ENCODE data around the gene ADAM12.

ADAM12 gene

GRCh38 chr10:126372396-126372795 lies 15.9 kb downstream of the ADAM12 start:
- DNase-seq (ENCODE audit: extremely low read depth, low read depth) = no peak
- TF ChIP-seq, protein P1, sequence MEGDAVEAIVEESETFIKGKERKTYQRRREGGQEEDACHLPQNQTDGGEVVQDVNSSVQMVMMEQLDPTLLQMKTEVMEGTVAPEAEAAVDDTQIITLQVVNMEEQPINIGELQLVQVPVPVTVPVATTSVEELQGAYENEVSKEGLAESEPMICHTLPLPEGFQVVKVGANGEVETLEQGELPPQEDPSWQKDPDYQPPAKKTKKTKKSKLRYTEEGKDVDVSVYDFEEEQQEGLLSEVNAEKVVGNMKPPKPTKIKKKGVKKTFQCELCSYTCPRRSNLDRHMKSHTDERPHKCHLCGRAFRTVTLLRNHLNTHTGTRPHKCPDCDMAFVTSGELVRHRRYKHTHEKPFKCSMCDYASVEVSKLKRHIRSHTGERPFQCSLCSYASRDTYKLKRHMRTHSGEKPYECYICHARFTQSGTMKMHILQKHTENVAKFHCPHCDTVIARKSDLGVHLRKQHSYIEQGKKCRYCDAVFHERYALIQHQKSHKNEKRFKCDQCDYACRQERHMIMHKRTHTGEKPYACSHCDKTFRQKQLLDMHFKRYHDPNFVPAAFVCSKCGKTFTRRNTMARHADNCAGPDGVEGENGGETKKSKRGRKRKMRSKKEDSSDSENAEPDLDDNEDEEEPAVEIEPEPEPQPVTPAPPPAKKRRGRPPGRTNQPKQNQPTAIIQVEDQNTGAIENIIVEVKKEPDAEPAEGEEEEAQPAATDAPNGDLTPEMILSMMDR (IDR thresholded peaks at IDR 0.05; ENCODE audit: low read depth, low read length) = no peak

DNA sequence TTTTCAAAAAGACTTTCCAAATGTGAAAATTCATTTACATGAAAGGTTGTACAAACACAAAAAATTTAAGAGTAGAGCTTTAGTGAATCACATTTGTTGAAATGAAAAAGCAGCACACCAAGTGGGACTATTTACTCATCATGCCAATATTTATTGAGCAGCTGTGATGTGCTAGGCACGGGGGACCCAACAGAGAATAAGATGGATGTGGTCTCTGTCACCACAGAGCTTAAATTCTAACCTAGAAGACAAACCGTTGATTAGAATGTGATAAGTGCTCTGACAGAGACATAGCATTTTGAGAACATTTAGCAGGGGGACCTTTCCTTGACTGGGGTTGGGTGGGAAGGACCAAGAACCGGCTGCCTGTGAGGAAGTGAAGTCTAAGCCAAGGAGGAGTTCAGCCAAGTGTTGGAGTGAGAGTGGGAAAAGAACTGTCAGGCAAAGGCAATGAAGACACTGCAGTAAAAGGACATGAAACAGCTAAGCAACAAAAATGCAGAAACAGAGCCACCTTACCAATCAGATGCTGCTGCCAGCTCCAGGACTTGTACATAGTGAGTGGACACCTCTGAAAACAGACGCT lies 19.1 kb downstream of the ADAM12 start:
- DNase-seq (ENCODE audit: extremely low read depth, low read depth) = no peak
- TF ChIP-seq, protein P1 (IDR thresholded peaks at IDR 0.05; ENCODE audit: low read depth, low read length) = no peak

- DNase-seq (ENCODE audit: extremely low read depth, low read depth) = no peak
- TF ChIP-seq, protein P1 (IDR thresholded peaks at IDR 0.05; ENCODE audit: low read depth, low read length) = no peak
Measured at GRCh38 chr10:126357169-126357568, 31.1 kb downstream of the ADAM12 start.

GRCh38 chr10:126353666-126354065 lies 34.6 kb downstream of the ADAM12 start:
- DNase-seq (ENCODE audit: extremely low read depth, low read depth) = no peak
- TF ChIP-seq, protein P1 (IDR thresholded peaks at IDR 0.05; ENCODE audit: low read depth, low read length) = no peak

DNA sequence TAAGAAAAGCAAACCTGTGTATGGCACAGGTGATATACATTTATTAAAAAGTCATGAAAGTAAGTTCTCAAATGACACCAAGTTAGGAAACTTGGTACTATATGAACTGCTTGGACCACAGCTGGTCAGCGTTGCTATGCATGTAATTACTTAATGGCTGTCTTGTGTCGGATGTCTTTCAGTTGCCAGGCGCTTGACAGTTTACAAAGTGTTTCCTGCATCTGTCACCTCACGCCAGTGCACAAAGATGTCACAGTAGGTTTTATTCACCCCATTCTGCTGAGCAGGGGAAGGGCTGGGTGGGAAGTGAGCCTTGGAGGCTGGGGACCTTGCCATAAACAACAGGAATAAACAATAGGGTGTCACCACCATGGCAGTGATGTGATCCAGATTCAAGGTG lies 35.8 kb downstream of the ADAM12 start:
- no peak for DNase-seq (ENCODE audit: extremely low read depth, low read depth)
- TF ChIP-seq, protein P1 (IDR thresholded peaks at IDR 0.05; ENCODE audit: low read depth, low read length) = no peak

DNA sequence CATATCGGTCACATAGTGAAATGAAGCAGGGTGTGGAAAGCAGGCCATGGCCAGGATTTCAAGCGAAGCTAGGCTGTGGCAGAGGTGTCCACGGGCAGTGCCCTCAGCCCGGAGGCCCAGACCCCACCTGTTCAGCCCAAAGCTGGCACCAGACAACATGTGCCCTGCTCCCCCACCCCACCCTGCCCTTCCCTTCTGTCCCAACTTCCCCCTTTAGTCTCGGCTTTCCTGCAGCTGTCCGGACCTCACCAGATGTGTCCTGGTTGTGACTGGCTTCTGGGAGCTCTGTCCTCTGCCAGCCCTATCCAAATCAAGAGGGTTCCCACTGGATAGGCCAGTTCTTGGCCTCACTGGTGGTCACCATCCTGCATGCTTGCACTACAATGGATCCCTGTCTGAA lies 37.3 kb downstream of the ADAM12 start:
- TF ChIP-seq, protein P1 (IDR thresholded peaks at IDR 0.05; ENCODE audit: low read depth, low read length) = no peak
- no peak for DNase-seq (ENCODE audit: extremely low read depth, low read depth)

DNA sequence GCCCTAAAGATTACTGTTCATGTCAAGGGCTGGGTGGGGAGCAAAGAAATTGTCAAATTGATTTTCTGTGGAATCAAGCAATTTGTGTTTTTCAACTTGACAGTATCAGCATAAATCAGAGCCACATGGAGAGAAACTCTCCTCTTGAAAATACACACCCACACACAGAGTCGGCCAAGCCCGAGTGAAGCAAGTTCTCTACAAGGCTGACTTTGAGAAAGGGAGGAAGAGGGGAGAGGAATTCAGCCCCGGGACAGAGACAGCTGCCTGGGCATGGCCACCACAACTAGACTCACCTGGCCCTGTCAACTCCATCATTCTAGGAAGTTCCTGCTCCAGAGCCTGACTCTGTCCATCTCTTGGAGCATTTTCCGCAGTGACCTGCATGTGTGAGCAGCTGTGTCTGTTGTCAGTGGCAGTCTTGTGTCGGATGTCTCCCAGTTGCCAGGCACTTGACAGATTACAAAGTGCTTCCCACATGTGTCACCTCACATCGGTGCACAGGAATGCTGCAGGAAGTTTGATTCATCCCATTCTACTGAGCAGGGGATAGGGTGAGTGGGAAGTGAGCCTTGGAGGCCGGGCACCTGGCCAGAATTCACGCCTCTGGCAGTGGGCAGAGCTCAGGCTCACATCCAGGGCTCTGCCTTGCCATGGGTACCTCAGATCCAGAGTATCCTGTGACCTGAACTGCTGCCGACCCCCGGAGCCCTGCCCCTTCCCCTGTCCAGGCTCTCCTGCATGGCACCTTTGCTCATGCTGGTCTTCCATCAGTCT lies 37.9 kb downstream of the ADAM12 start:
- TF ChIP-seq, protein P1 (IDR thresholded peaks at IDR 0.05; ENCODE audit: low read depth, low read length) = no peak
- DNase-seq (ENCODE audit: extremely low read depth, low read depth) = peak; percentile 35

All from AG09319 (cell line).